T-helper 2 cell treated with Interferon-gamma antibody and Interleukin-4, amounts not matched to agents 5 μg/mL and 100 μg/mL, for 36 hours (primary cell): ENCODE data around the gene NCR2.
A peak's percentile ranks its signal among the peaks of the same experiment; 100 is the strongest.
"Not testable (repeated sequence)": the region's sequence is repeated elsewhere in the genome, so short reads cannot be mapped to it uniquely, and the experiment has no call there.

Experiments used
- DNase-seq: peaks from one replicate; pipeline ENCODE4 v3.0.0; 2021; ENCODE audit warnings: low spot score
- H3K27ac Mint-ChIP-seq: one replicate; pipeline ENCODE4 v1.8.0; 2021; ENCODE audit warnings: mild to moderate bottlenecking, mixed read lengths
- H3K27me3 Mint-ChIP-seq: one replicate; pipeline ENCODE4 v1.8.0; 2021; ENCODE audit warnings: low read depth, mixed read lengths
- H3K36me3 Mint-ChIP-seq: one replicate; pipeline ENCODE4 v1.8.0; 2021; ENCODE audit warnings: low read depth, mixed read lengths
- H3K4me1 Mint-ChIP-seq: one replicate; pipeline ENCODE4 v1.8.0; 2021; ENCODE audit warnings: low read depth, mixed read lengths
- H3K4me3 Mint-ChIP-seq: one replicate; pipeline ENCODE4 v1.8.0; 2022; ENCODE audit warnings: mild to moderate bottlenecking, moderate library complexity, mixed read lengths
- H3K9me3 Mint-ChIP-seq: one replicate; pipeline ENCODE4 v1.8.0; 2021; ENCODE audit warnings: mixed read lengths

NCR2 gene

GRCh38 chr6:41335296-41335695 lies at the start of gene NCR2:
Gene NCR2 (plus strand): TSS chr6:41335608. CDS start chr6:41335877, 269 bp downstream.
- H3K36me3 Mint-ChIP-seq = no peaks in the 10 kb centered on the region
- H3K4me1 Mint-ChIP-seq = peaks cover 18% of the 10 kb centered on the region
- no peak within 1 kb of the TSS for H3K4me3 Mint-ChIP-seq
- no peak for DNase-seq
- no peaks in the 10 kb centered on the region for H3K9me3 Mint-ChIP-seq
- peak within 1 kb of the TSS; percentile 13 for H3K27ac Mint-ChIP-seq
- H3K27me3 Mint-ChIP-seq = peaks cover 11% of the 10 kb centered on the region

- H3K27ac Mint-ChIP-seq = no peak within 1 kb of the TSS
- H3K9me3 Mint-ChIP-seq = no peaks in the 10 kb centered on the region
- no peak for DNase-seq
- H3K27me3 Mint-ChIP-seq = peaks cover 25% of the 10 kb centered on the region
- no peaks in the 10 kb centered on the region for H3K36me3 Mint-ChIP-seq
- H3K4me3 Mint-ChIP-seq = no peak within 1 kb of the TSS
- no peaks in the 10 kb centered on the region for H3K4me1 Mint-ChIP-seq
Observed at GRCh38 chr6:41286544-41287346, 48.7 kb upstream of the NCR2 start, which contains the start of gene TREM1. Gene TREM1 (minus strand): TSS chr6:41286682. CDS start chr6:41286655, 27 bp downstream.

GRCh38 chr6:41288030-41288753 lies 47.2 kb upstream of the NCR2 start:
- H3K4me1 Mint-ChIP-seq = no peaks in the 10 kb centered on the region
- no peak overlapping the region for H3K27ac Mint-ChIP-seq
- H3K36me3 Mint-ChIP-seq = no peaks in the 10 kb centered on the region
- H3K9me3 Mint-ChIP-seq = no peaks in the 10 kb centered on the region
- DNase-seq = no peak
- no peak overlapping the region for H3K4me3 Mint-ChIP-seq
- H3K27me3 Mint-ChIP-seq = peaks cover 26% of the 10 kb centered on the region

- H3K4me3 Mint-ChIP-seq = no peak overlapping the region
- H3K27ac Mint-ChIP-seq = no peak overlapping the region
- peaks cover 26% of the 10 kb centered on the region for H3K27me3 Mint-ChIP-seq
- no peaks in the 10 kb centered on the region for H3K4me1 Mint-ChIP-seq
- H3K36me3 Mint-ChIP-seq = no peaks in the 10 kb centered on the region
- no peaks in the 10 kb centered on the region for H3K9me3 Mint-ChIP-seq
- no peak for DNase-seq
Observed at GRCh38 chr6:41288754-41289129, 46.7 kb upstream of the NCR2 start.

GRCh38 chr6:41289815-41290214 lies 45.6 kb upstream of the NCR2 start:
- H3K4me1 Mint-ChIP-seq = no peaks in the 10 kb centered on the region
- no peak overlapping the region for H3K4me3 Mint-ChIP-seq
- H3K27ac Mint-ChIP-seq = no peak overlapping the region
- no peaks in the 10 kb centered on the region for H3K36me3 Mint-ChIP-seq
- peaks cover 26% of the 10 kb centered on the region for H3K27me3 Mint-ChIP-seq
- no peaks in the 10 kb centered on the region for H3K9me3 Mint-ChIP-seq
- DNase-seq = no peak

GRCh38 chr6:41291717-41292116 lies 43.7 kb upstream of the NCR2 start:
- peaks cover 25% of the 10 kb centered on the region for H3K27me3 Mint-ChIP-seq
- no peak for DNase-seq
- H3K4me1 Mint-ChIP-seq = no peaks in the 10 kb centered on the region
- peaks cover 6% of the 10 kb centered on the region for H3K9me3 Mint-ChIP-seq
- no peak overlapping the region for H3K27ac Mint-ChIP-seq
- H3K4me3 Mint-ChIP-seq = no peak overlapping the region
- H3K36me3 Mint-ChIP-seq = peaks cover 3% of the 10 kb centered on the region

GRCh38 chr6:41294214-41294872 lies 41.1 kb upstream of the NCR2 start:
- Mint-ChIP-seq H3K4me3 (no peak overlapping the region), H3K4me1 (peaks cover 16% of the 10 kb centered on the region), H3K27ac (no peak overlapping the region), H3K36me3 (peaks cover 3% of the 10 kb centered on the region), H3K27me3 (peaks cover 14% of the 10 kb centered on the region), H3K9me3 (peaks cover 26% of the 10 kb centered on the region)
- no peak for DNase-seq

- not testable (repeated sequence) for DNase-seq, H3K4me3 Mint-ChIP-seq, H3K27ac Mint-ChIP-seq, H3K36me3 Mint-ChIP-seq
- Mint-ChIP-seq H3K9me3 (peaks cover 26% of the 10 kb centered on the region), H3K27me3 (peaks cover 25% of the 10 kb centered on the region), H3K4me1 (peaks cover 19% of the 10 kb centered on the region)
Observed at GRCh38 chr6:41297248-41297647, 38.2 kb upstream of the NCR2 start.

- Mint-ChIP-seq H3K36me3 (peaks cover 3% of the 10 kb centered on the region), H3K4me1 (peaks cover 19% of the 10 kb centered on the region), H3K9me3 (peaks cover 26% of the 10 kb centered on the region), H3K27ac (peak overlapping the region; percentile 58), H3K27me3 (peaks cover 31% of the 10 kb centered on the region), H3K4me3 (peak overlapping the region; percentile 57)
- DNase-seq = no peak
Observed at GRCh38 chr6:41298785-41299502, 36.5 kb upstream of the NCR2 start.

- H3K36me3 Mint-ChIP-seq = no peaks in the 10 kb centered on the region
- H3K9me3 Mint-ChIP-seq = peaks cover 11% of the 10 kb centered on the region
- H3K4me1 Mint-ChIP-seq = peaks cover 14% of the 10 kb centered on the region
- no peak overlapping the region for H3K4me3 Mint-ChIP-seq
- peaks cover 48% of the 10 kb centered on the region for H3K27me3 Mint-ChIP-seq
- no peak overlapping the region for H3K27ac Mint-ChIP-seq
- DNase-seq = no peak
Observed at GRCh38 chr6:41302638-41303037, 32.8 kb upstream of the NCR2 start.

GRCh38 chr6:41306187-41306854 lies 29.1 kb upstream of the NCR2 start:
- Mint-ChIP-seq H3K36me3 (no peaks in the 10 kb centered on the region), H3K4me3 (no peak overlapping the region), H3K27me3 (peaks cover 39% of the 10 kb centered on the region), H3K4me1 (no peaks in the 10 kb centered on the region), H3K27ac (no peak overlapping the region), H3K9me3 (no peaks in the 10 kb centered on the region)
- DNase-seq = no peak

- Mint-ChIP-seq H3K36me3 (no peaks in the 10 kb centered on the region), H3K27ac (no peak overlapping the region), H3K27me3 (peaks cover 58% of the 10 kb centered on the region), H3K4me3 (no peak overlapping the region), H3K9me3 (no peaks in the 10 kb centered on the region), H3K4me1 (peaks cover 16% of the 10 kb centered on the region)
- no peak for DNase-seq
Observed at GRCh38 chr6:41315203-41315602, 20.2 kb upstream of the NCR2 start.

- Mint-ChIP-seq H3K4me3 (no peak overlapping the region), H3K36me3 (no peaks in the 10 kb centered on the region), H3K4me1 (peaks cover 16% of the 10 kb centered on the region), H3K27me3 (peaks cover 58% of the 10 kb centered on the region), H3K9me3 (no peaks in the 10 kb centered on the region), H3K27ac (no peak overlapping the region)
- DNase-seq = no peak
Observed at GRCh38 chr6:41315943-41316620, 19.3 kb upstream of the NCR2 start.
